Lower leg skin (tissue), 3 donors: ENCODE data around the gene STAT4.

Source experiments
- CTCF ChIP-seq, 3 donors: fragments of 450-650 bp; IDR thresholded peaks; one replicate each; pipeline ENCODE4 v1.5.1; 2016; ENCODE audit warnings: antibody characterized with exemption in 3 of 3, mild to moderate bottlenecking in 3 of 3, moderate library complexity in 2 of 3
- POLR2A ChIP-seq, 2 donors: fragments of 450-650 bp; IDR thresholded peaks; one replicate each; pipeline ENCODE4 v1.6.1; 2016 to 2017; ENCODE audit warnings: antibody characterized with exemption in 2 of 2, mild to moderate bottlenecking in 1 of 2, moderate library complexity in 1 of 2

- TF ChIP-seq CTCF (IDR thresholded peaks at IDR 0.05) (no peak), POLR2A (IDR thresholded peaks at IDR 0.05) (no peak)
Measured at GRCh38 chr2:191150600-191151330, at the start of gene STAT4.
